Amygdala (tissue), 56 donors: ENCODE results near the gene P3H2.

ENCODE experiments used
- DNase-seq, 56 donors: peaks; one replicate each; lab custom pipeline; 2025; lab: John Stamatoyannopoulos, UW

Gene P3H2

DNA sequence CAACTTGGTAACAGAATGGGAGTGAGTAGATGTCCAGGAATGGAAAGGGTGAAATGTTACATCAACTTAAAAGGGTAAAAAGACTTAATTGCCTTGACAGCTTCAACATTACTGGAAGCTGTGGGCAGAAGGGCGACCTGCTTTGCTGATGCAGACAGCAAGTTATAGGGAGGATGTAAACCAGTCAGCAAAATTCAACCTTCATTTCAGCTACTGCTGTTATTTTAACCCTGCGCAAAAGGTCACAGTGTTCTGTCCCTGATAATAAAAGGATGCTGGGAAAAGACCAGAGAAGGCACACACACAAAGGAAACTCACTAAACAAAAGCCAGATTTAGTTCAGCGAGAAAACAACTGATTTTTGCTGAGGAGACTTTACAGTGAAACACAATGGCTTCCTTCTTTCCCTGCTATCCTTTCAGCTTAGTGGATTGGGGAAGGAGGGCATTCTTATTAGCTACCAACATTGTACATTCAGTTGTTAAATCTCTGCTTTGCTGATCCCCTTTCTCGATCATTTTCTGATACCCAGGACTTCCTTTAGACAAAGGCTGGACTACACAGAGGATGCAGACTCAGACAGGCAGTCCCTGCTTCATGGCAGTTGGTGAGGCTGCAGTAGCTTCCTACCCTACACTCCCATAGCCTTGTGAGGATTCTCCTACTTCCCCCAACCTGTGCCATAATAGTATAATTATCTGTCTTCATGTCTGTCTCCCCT lies 62.0 kb downstream of the P3H2 start:
- peak in 1 of 56 donors; percentile 1 for DNase-seq

DNA sequence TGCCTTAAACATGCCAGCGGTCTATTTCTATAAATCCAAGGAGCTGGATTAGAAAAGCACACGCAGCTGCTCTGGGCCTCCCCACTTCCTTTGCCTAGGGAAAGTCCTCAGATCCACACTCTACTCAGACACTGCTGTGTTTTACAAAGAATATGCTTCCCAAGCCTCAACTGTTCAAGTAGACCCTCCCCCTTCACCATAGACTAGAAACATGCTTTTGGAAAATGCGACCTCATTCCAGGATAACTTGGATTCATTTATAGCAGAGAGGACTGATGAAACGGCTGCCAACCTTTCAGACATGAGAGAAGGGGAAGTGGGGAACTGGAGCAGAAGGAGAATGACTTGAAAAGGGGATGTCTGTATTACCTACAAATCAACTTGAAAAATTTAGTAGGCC lies 64.0 kb downstream of the P3H2 start:
- no peak for DNase-seq

DNA sequence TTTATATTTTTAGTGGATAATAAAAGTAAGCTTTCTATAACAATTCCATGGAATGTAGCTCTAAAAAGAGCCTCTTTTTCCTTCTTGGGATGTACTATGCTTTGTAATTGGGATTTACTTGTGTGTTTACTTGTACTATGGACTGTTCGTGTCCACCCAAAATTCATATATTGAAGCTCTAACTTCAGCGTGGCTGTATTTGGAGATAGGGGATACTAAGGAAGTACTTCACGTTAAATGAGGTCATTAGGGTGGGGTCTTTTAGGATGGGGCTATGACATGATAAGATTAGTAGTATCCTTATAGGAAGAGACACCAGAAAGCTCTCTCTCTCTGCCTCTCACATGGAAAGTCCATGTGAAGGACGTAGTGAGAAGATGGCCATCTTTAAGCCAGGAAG lies 64.9 kb downstream of the P3H2 start:
- DNase-seq = no peak

DNA sequence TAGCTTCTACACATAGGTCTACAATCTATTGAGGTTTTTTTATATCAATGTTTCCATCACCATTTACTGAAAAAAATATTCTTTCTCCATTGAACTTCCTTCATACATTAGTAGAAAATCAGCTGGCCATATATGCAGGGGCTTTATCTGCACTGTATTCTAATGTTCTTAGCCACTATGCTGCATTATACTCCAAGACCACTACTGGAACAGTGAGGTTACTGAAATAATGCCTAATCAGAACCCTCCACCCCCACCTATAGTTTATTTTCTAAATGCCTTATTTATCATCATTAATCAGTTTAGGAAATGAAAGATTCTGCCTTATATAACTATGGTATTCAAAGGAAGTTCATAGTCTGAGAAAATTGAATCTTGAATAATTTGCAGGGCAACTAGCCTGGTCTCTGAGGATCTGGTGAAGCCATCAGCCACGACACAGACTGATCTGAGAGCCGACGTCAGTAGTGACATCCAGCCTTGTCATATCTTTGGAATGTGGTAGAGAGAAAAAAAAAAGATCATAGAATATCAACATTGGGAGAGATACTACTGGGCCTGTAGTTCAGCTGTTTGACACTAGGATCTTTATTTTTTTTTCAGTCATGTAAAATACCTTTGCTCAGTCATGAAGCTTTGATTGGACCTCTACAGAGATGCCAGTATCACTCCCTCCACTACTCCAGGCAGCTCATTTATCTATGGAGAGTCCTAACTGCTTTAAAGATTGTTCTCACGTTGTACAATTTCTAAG lies 66.6 kb downstream of the P3H2 start:
- no peak for DNase-seq

DNA sequence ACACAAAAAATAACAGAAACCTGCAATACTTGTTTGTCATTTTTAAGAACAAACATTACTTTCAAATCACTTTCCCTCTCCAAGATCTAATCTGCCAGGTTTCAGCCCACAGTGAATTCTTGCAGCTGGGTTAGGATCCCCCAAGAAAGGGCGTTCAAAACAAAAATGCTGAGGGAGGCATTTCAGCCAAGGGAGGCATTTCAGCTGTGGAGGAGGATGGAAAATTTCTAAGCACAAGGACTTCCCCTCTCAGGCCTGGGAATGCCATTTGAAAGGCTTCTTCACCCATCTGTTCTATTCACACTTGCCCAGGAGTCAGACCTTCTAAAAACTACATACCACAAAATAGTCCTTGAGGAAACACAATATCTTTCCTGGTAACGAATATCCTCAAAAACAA lies 69.1 kb downstream of the P3H2 start:
- no peak for DNase-seq

DNA sequence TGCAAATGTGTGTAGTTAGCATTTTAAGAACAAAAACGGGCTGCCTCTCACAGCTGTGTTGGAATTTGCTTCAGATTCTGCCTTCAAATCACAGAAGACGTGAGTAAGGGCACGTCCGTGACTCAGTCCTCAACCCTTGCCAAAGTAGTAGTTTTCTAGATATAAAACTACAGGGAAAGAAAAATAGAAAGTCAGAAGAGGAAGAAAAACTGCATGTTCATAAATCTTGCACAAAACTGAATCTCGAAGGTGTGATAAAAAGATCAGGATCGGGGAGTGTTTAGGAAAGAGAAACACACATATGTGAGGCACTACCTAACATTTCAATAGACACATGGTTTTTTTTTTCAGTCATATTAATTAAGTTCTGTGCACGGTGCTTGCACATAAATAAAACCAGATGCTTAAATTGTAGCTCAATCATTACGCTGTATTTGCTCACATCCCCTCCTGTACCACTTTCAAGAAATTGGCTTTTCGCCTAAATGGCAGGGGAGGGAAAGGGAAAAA lies 71.7 kb downstream of the P3H2 start:
- DNase-seq = no peak

DNA sequence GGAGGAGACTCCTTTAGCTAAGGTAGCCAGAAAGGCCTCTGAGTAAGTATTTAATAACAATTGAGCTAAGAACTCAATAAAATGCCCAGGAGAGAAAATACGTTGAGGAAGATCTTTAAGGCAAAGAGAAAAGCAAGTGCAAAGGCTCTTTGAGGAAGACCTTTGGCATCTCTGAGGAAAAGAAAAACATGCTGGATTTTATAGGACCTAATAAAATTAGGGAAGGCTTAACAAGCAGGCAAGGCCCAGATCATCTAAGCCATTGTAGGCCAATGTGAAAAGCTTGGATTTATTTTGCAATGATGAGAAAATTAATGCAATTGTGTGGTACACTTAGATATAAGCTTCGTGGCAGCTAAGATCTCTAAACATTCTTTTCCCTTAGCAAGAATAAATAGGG lies 75.7 kb downstream of the P3H2 start:
- DNase-seq = no peak

DNA sequence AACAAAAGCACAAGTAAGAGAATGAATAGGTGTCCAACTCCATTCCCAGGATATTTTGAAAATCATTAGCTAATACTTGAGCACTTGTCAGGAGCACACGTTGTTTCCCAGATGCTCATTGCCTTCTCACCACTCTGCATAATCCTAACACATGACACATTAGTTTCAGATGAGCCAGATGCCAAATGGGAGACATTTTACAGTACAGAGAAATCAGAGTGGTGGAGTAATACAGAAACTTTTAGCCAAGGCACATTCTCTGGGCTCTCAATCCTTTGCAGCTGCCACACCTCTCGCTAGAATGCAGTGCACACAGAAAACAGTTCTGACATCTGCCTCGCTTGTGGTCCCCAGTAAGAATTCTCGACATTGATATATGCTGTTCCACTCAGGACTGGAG lies 76.6 kb downstream of the P3H2 start:
- DNase-seq = no peak

DNA sequence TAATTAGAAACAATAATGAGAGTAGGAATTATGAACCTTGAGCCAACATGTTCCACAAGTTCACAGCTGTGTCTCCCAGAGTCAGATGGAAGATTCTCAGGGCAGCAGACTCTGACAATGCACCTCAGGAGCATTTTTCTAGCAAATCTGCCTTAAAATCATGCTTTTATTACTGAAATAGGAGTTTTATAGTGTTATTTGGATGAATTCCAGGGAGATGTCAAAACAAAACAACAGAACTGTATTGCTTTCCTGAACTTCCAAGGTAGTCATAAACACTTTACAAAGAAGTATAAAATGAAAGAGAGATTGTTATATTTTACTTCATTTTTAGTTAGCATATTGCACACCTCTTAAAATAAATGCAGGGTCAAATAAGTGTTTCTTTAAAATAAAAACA lies 77.0 kb downstream of the P3H2 start:
- no peak for DNase-seq

DNA sequence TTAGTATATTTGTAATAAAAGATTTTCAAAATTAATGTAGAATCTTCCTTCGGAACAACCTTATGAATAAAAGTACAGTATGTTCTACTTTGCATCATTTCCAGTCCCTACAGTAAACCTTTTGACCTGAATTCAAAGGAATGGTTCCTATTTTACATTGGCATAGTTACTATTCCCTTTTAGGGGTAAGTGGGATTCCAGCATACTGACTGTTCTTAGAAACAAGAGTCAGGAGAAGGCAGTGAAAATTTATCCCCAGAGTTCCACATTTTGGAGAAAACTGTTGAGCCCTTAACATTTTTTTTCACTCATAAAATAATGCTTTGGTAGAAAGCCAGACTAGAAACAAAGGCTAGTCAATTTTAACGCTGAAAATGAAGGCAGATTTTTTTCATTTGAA lies 78.1 kb downstream of the P3H2 start:
- DNase-seq = no peak

DNA sequence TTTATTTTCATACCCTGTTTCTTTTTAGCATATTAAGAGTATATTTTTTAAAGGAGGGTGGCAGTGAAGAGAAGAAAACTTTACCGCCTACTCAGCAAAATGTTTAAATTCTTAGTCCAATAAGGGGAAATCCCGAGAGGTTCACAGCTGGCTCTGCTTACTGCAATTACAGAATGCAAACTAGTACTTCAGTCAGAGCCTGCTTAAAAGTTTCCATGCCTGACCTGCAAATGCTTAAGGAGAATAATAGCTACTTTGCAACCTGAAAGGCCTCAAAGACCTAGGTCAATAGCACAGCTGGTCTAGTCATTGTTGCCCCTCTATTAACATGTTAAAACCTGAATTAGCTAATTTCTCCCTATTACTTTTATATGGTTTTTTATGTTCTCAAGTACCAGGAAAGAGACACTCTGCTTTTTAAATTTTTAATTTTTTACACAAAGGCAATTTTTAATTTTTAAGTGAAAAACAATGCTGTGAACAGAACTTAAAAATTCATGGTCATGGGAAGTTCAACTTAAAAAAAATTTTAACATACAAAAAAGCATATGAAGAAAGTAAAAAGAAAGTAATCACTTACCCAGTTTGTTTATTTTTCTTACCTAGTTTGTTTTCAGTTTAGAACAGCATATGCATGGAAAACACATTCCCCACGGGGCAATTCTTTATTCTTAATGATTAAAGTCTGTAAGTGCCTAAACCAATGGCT lies 79.2 kb downstream of the P3H2 start:
- no peak for DNase-seq

DNA sequence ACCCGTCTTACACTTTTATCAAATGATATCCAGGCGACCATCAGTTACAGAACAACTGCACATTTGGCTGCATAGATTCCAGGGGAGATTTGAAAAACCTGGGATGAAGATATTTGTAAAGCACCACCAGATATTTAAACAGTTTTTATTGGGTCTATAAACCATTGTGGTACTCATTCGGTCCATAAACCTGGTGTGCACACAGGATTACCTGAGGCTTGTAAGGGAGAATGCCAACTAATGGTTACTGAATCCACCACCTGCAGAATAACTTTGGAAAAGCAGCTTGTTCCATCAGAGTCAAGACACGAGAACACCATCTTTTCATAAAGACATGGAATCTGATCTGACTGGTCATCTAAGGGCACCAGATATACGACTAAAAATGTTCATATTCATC lies 80.6 kb downstream of the P3H2 start:
- no peak for DNase-seq

DNA sequence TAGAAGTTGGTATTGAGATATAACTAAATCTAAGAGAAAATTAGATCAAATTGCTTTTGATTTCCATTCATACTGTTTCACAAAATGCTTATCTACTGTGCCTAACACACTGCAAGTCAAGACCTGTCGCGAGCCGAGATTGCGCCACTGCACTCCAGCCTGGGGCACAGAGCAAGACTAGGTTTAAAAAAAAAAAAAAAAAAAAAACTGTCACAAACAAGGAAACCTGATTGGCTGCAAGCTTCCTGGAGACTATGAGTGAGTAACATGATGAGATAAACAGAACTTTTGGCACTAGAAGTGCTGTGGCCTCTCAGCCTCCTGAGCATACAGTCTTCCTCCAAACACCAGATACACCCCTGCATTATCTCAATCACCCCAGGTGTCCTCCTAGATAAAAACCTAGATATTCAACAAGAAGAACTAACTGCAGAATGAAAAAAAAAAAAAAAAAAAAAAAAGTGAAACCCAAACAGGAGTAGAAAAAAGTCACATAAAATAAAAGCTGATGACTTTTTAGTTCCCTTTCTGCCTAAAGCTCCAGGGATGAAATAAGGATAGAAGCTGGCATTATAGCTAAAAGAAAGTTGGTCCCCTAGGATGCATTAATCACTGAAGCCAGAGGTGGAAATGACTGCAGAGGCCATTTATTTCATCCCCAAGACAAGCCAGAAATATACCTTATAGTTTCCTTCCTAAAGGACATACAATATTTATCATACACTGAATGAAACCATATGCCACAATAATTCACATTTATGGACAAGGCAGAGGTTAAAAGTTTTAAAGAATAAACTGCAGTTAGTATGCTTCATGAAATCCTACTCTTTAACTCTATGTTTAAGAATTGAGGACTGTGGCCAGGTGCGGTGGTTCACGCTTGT lies 82.4 kb downstream of the P3H2 start:
- DNase-seq = no peak

DNA sequence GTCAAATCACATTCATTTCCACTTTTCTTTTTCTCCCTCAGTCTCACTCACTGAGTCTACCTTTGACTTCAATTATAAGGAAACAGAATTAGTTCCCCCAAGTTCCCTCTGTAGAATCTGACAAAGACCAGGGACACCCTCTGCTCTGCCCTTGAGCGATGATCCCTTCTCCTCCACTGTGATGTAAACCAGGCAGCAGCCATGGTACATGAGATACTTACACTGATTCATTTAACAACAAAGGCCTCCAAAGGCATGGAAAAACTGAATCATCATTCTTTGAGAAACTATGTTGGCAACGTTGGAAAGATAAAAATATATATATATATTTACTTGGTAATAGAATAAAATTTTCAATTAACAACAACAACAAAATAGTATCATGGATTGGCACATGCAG lies 84.1 kb downstream of the P3H2 start:
- no peak for DNase-seq

DNA sequence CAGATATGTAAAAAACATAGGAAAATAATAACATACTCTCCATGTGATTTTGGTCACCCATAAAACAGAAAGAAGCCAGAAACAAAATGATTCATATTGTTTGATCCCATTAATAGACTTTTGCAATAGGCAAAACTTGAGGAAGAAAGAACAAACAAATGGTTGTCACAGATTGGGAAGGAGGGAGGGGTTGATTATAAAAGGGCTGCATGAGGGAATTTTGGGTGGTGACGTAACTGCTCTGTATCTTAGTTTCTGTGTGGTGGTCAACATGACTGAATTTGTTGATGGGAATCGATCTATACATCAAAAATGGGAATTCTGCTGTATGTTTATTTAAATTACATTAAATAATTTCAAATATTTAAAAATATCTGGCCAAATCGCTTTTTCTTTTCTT lies 86.3 kb downstream of the P3H2 start:
- DNase-seq = no peak

DNA sequence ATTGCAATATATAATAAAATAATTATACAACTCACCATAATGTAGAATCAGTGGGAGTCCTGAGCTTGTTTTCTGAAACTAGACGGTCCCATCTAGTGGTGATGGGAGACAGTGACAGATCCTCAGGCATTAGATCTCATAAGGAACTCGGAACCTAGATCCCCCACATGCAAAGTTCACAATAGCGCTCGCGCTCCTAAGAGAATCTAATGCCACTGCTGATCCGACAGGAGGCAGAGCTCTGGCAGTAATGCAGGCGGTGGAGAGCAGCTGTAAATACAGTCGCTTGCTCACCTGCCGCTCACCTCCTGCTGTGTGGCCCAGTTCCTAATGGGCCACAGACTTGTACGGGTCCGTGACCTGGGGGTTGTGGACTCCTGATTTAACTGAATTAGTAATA lies 87.8 kb downstream of the P3H2 start:
- no peak for DNase-seq

DNA sequence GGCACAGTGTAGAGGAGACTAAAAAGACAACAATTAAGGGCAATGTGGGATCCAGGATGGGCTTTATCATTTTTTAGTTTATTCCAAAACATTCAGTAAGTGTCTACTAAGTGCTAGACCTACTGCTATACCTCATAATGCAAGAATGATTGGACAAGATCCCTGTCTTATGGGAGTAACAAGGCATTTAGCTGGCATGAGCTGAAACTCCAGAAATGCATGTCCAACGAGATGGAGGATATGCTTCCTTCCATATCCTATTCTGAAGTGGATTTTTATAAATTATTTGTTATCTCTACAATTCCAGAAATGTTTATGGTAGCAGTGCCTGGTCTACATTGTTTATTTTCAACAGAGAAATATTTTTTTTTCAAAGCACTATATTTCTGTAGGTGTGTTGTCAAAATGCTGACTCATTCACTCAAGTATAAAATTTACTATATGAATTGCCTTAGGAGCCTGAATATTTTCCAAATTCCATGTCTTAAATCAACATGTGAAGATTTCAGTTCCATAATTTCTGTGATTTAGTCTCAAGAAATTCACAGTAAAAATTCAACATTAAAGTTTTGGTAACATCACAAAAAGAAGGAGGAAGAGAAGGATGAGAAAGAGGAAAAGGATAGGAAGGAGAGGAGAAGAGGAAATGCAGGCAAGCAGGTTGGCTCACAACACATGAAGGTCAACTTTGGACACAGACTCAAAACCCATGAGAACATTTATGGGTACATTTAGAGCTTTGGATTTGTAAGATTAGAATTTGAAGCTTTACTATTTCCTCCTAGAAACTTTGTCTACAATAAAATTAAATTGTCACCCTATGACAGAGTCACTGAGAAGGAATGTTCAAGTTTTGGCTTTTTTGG lies 88.6 kb downstream of the P3H2 start:
- no peak for DNase-seq

DNA sequence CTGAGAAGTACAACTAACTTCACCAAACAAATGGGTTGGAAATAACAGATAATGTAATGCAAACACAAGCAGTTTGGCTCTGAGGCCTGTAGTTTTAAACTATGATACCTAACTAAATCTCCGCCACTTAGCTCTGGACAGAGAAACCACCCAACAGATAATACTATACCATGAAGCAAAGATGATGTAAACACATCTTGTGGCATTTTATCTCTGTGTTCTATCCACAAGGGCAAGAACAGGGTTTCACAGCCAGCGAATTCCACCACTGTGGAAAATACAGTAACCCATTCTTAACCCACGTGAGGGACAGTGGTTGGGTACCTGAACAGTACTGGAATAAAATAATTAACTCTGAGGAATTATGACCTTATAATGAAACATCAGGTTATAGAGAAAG lies 93.6 kb downstream of the P3H2 start:
- DNase-seq = no peak

DNA sequence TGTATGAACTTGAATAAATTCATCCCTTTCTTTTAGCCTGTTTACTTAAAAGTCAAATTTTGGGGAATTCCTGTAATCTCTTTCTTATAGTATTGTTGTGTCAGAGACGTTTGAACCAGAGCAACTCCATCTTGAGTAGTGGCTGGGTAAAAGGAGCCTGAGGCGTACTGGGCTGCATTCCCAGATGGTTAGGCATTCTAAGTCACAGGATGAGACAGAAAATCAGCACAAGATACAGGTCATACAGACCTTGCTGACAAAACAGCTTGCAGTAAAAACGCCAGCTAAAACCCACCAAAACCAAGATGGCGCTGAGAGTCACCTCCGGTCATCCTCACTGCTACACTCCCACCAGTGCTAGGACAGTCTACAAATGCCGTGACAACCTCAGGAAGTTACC lies 94.5 kb downstream of the P3H2 start:
- no peak for DNase-seq

DNA sequence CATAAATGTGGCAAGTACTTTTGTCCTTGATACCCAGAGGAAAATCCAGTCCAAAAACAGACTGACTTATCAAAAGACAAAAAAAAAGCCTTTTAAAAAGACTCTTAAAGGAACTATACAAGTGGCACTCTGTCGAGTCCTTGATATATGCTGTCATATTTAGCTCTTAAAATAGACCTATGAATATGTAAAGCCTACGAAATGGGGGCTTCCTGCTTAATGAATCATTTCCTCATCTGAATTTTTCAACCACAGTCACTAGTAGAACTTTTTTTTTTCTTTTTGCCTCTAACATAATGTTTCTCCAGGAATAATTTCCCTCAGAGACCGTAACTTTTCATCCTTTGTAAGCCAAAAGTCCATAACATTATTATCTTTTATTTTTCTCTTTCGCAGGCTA lies 95.8 kb downstream of the P3H2 start:
- DNase-seq = no peak
